GM18907 (cell line): ENCODE results near the gene ZNF512.
"Not testable (repeated sequence)": the region's sequence is repeated elsewhere in the genome, so short reads cannot be mapped to it uniquely, and the experiment has no call there.

ENCODE experiments used
- ATAC-seq: cut with Tn5 transposase; IDR thresholded peaks from one replicate; pipeline ENCODE4 v1.9.1; 2021; ENCODE audit warnings: mild to moderate bottlenecking, moderate library complexity; ENCODE audit not compliant: unreplicated experiment

Gene ZNF512

GRCh38 chr2:27582129-27582694 is 630 bp upstream of the ZNF512 start:
- no peak for ATAC-seq

DNA sequence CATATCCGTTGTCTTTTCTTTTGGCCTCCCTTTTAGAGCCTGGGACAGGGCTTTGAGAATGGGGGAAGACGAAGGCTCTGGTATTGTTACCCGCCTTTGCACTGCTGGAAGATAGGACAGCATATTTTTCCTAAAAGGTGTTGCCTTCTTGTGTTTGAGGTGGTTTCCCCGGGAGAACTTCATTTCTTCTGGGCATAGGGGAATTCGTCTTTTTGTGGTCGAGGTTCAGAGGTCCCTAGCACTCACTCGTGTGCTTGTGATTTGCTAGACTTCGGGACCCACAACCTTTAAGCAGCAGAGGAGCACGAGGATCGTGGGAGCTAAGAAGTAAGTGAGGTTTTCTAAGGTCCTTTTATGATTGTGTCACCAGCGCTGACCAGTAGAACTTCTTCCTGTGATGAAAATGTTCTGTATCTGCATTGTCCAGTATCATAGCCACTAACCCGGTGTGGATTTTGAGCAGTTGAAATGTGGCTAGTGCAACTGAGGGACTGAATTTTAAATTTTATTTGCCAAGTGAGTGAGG is 611 bp downstream of the ZNF512 start:
- peak; percentile 13 for ATAC-seq

- ATAC-seq, result no peak
These were observed 1.8 kb downstream of the ZNF512 start for GRCh38 chr2:27584597-27584996.

DNA sequence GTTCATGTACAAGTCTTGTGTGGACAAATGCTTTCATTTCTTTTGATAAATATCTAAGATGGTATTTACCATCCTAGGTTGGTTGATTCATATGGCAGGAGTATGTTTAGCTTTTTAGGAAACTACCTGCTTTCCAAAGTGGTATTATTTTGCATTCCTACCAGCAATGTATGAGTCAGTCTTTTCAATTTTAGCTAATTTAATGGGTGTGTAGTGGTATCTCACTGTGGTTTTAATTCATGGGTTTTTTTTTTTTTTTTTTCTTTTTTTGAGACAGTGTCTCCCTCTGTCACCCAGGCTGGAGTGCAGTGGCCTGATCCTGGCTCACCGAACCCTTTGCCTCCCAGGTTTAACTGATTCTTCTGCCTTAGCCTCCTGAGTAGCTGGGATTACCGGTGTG is 4.2 kb downstream of the ZNF512 start:
- ATAC-seq, result no peak

GRCh38 chr2:27588308-27588707 is 5.5 kb downstream of the ZNF512 start:
- no peak for ATAC-seq

GRCh38 chr2:27591745-27592144 is 8.9 kb downstream of the ZNF512 start:
- no peak for ATAC-seq

- ATAC-seq, result no peak
These were observed 10.4 kb downstream of the ZNF512 start for GRCh38 chr2:27593240-27593639.

DNA sequence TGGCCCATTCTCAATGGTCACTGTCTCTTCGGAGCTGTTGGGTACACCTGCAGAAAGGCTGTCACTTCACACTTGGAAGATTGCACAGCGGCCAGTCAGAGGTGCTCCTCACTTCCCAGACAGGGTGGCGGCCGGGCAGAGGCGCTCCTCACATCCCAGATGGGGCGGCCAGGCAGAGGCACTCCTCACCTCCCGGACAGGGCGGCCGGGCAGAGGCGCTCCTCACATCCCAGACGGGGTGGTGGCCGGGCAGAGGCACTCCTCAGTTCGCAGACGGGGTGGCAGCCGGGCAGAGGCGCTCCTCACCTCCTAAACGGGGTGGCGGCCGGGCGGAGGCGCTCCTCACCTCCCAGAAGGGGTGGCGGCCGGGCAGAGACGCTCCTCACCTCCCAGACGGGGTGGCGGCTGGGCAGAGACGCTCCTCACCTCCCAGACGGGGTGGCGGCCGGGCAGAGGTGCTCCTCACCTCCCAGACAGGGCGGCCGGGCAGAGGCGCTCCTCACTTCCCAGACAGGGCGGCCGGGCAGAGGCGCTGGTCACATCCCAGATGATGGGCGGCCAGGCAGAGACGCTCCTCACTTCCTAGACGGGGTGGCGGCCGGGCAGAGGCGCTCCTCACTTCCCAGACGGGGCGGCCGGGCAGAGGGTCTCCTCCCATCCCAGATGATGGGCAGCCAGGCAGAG is 11.3 kb downstream of the ZNF512 start:
- ATAC-seq, result not testable (repeated sequence)

GRCh38 chr2:27595412-27595811 is 12.6 kb downstream of the ZNF512 start:
- ATAC-seq, result not testable (repeated sequence)

DNA sequence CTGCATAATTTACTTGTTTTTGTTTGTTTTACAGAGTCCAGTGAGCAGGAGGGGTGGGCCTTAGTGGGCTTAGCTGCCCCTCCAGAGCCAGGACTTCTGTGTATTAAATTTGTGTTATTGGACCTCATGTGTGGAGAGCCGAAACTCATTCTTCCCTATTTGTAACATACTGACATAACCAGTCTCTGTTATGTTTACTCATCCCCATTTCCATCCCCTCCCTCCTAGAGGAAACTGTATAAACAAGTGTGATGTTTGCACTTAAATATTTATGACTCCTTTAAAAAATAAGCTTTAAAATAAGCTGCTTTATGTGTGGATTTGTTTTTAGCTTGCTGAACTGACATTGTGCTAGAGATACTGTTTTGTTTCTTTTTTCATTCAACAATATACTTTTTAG is 13.8 kb downstream of the ZNF512 start:
- ATAC-seq, result no peak

DNA sequence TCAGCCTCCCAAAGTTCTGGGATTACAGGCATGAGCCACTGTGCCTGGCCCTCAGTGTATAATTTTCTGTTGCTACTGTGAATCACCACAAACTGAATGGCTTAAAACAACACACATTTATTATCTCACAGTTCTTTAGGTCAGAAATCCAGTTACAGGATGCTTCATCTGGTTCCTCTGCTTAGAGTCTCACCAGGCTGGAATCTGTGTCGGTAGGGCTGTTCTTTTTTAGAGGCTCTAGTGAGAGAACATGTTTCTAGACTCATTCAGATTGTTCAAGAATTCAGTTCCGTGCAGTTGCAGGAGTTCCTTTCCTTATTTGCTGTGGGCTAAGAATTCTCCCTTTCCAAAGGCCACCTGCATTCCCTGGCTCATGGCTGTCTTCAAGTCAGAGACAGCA is 23.8 kb downstream of the ZNF512 start:
- no peak for ATAC-seq

DNA sequence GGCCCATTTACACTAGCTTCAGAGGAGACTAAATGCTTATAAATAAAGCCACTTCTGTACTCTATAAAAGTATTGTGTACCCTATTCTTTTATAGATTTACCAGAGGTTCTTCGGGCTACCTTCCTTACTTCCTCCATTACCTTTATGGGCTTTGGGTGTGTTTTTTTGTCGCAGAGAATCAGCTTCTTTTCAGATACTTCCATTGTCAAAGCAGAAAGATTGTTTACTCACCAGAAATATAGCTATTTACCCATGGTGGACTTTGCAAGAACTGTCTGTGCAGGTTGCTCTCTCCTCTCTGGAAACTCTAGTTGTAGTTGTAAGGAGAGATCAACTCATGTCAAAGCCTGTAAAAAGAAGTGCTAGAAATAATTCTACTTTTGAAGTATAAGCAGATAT is 31.1 kb downstream of the ZNF512 start:
- ATAC-seq, result no peak

- ATAC-seq, result no peak
These were observed 32.5 kb downstream of the ZNF512 start for GRCh38 chr2:27615316-27615715.

DNA sequence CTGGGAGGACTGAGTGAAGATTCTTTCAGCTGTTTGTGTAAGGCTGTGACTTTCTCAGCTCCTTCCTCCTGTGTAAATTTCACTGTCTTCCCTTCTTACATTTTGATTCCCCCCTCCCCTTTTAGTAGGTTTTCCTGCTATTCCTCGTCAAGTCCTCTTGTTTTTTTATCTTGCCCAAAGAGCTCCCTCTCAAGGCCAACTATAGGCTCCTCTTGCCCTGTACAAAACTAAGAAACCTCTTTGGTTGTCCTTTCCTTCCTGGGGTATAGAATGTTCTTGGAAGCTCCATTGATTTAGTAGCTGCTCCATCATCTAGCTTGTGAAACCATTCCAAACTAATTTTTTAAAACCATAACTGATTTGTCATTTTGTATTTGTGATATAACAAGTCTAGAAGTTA is 38.7 kb downstream of the ZNF512 start:
- no peak for ATAC-seq

DNA sequence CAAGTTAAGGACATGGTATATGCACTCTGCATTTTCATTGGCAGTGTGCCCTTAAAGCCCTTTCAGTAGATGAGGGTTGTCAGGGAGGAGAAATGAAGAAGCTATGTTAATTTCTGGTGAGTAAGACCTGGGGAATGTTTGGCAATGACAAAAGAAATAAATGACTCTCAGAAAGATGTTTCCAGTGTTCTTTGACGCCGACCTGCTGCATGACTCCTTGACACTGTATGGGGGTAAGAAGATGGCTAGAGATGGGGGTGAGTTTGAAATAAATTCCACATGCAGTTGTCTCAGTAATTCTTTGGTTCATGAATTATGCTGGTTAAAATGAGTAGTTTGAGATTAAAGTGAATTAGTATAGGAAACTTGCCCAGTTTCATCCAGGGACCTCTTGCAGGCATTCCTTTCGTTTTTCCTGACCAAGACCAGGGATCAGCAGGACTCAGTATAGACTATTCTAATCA is 40.1 kb downstream of the ZNF512 start:
- ATAC-seq, result no peak

- no peak for ATAC-seq
These were observed 42.1 kb downstream of the ZNF512 start for GRCh38 chr2:27624943-27625342.

DNA sequence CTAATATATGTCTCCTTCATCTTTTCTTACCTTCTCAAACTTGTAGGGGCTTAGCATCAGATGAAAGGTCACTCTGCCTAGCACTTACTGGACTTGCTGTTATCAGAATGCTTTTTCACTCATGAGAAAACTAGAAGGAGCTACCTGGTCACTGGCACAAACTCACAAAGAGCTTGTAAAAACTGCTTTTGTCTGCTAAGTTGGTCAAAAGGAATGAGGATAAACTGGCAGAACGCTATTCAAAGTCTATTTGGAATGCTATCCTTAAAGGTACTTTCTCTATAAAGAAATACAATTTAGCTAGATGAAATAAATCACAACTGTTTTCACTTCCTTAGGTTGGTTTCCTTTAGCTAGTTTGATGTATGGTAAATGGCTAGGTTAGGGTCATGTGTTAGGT is 43.5 kb downstream of the ZNF512 start:
- not testable (repeated sequence) for ATAC-seq

DNA sequence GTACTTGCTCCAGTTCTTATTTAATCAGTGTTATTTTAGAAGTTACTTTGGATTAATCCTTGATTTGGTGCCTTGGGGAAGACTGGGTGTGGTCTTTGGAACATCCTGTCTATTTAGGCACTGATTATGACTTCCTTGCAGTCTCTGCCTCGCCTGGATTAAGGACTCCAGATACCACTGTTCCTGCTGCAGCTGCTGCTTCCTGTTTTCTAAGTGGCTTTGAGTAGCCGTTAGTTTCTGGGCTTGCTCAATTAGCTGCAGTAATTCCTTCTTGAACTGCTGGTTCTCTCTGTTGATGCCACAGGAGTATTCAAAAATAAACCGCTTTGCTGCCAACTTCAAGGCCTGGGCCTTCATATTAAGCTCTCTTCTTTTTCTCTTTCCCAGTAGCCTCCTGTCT is 44.1 kb downstream of the ZNF512 start:
- ATAC-seq, result not testable (repeated sequence)

GRCh38 chr2:27627963-27628766 is 45.3 kb downstream of the ZNF512 start:
- ATAC-seq, result peak; percentile 30

- ATAC-seq, result peak; percentile 98
These were observed 46.2 kb downstream of the ZNF512 start, which contains the start of the genes CCDC121 and GPN1 for GRCh38 chr2:27628767-27629709. CCDC121 (minus strand) TSS chr2:27629012; CDS start chr2:27627799, 1,213 bp downstream. GPN1 (plus strand) TSS chr2:27629050; CDS start chr2:27629059, 9 bp downstream.
